ENCODE results near the gene STAC3. TPM values are rescaled to one million over a fixed set of nuclear protein-coding genes. Genes with fewer than 3 reads are reported as not detected.

Gene STAC3
- total and polyA plus RNA-seq, 9 donors = 0.66 to 2.9 (median 1.8) TPM

DNA sequence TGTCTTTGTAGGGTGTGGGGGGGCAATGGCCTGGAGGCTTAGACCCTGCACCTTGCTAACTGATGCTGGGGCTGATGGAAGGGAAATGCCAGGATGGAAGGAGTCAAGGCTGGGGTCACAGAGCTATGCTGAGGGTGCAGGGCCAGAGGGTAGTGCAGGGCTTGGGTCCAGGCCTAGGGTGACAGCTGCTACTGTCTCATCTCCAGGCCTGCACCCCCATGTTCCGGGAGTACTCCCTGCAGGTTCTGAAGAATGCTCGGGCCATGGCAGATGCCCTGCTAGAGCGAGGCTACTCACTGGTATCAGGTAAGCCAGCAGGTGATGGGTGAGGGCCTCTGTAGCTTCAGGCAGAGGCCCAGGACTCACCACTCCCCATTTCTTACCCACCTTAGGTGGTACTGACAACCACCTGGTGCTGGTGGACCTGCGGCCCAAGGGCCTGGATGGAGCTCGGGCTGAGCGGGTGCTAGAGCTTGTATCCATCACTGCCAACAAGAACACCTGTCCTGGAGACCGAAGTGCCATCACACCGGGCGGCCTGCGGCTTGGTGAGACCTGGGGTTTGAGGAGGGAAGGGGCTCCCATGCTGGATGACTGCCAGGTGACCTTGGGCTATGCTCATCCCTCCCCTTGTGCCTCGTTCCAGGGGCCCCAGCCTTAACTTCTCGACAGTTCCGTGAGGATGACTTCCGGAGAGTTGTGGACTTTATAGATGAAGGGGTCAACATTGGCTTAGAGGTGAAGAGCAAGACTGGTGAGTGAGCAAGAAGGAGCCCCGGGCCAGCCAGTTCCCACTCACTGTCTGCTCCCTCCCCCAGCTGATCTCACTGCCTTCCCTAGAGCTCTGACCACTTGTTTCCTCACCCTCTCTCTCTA lies 17.4 kb downstream of the STAC3 start:
- H3K4me3 ChIP-seq = no peak overlapping the region

DNA sequence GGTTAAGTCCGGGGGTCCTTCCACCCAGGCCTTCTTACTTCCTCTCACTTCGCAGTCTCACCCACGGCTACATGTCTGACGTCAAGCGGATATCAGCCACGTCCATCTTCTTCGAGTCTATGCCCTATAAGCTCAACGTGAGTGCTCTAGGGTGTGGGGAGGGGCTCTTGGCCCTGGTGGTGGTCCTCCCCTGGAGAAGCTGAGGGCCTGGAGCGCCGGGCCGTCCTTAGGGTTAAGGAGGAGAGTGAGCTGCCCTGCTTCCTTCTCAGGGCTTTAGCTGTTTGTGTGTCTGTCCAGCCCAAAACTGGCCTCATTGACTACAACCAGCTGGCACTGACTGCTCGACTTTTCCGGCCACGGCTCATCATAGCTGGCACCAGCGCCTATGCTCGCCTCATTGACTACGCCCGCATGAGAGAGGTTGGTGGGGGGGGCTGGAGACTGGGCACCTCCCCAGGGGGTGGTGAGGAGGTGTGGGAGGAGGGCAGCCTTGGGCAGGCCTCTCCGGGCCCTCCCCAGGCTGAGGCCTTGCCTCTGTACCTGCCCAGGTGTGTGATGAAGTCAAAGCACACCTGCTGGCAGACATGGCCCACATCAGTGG lies 18.7 kb downstream of the STAC3 start:
- intact Hi-C loops (cut with DNase I) = no loop called here
- Histone ChIP-seq H3K36me3 (no peaks in the 10 kb centered on the region), H3K4me3 (no peak overlapping the region), H3K9me3 (no peaks in the 10 kb centered on the region), H3K4me1 (ENCODE audit: insufficient read depth) (peaks cover 7% of the 10 kb centered on the region), H3K27ac (no peak overlapping the region), H3K27me3 (no peaks in the 10 kb centered on the region)
- no peak for DNase-seq
- TF ChIP-seq POLR2A (IDR thresholded peaks at IDR 0.05) = no peak
- TF ChIP-seq EP300 (IDR thresholded peaks at IDR 0.05) = no peak
- TF ChIP-seq, protein P1, sequence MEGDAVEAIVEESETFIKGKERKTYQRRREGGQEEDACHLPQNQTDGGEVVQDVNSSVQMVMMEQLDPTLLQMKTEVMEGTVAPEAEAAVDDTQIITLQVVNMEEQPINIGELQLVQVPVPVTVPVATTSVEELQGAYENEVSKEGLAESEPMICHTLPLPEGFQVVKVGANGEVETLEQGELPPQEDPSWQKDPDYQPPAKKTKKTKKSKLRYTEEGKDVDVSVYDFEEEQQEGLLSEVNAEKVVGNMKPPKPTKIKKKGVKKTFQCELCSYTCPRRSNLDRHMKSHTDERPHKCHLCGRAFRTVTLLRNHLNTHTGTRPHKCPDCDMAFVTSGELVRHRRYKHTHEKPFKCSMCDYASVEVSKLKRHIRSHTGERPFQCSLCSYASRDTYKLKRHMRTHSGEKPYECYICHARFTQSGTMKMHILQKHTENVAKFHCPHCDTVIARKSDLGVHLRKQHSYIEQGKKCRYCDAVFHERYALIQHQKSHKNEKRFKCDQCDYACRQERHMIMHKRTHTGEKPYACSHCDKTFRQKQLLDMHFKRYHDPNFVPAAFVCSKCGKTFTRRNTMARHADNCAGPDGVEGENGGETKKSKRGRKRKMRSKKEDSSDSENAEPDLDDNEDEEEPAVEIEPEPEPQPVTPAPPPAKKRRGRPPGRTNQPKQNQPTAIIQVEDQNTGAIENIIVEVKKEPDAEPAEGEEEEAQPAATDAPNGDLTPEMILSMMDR (IDR thresholded peaks at IDR 0.05) = no peak
- WGBS, 3 donors = 85 to 88% (median 87%) methylated on average over 19 of the region's 19 CpGs

More for the DNA sequence above, 17.4 kb downstream of the STAC3 start:
- H3K27ac ChIP-seq = no peak overlapping the region
- DNase-seq = peak in 3 of 5 donors; percentile 20 to 41 (median 34)
- intact Hi-C loops (cut with DNase I) = no loop called here
- H3K27me3 ChIP-seq = no peaks in the 10 kb centered on the region
- H3K9me3 ChIP-seq = no peaks in the 10 kb centered on the region
- H3K4me1 ChIP-seq (ENCODE audit: insufficient read depth) = peaks cover 11% of the 10 kb centered on the region
- no peak for TF ChIP-seq EP300 (IDR thresholded peaks at IDR 0.05)
- WGBS, 3 donors = 76 to 82% (median 77%) methylated on average over 15 of the region's 15 CpGs
- H3K36me3 ChIP-seq = no peaks in the 10 kb centered on the region

DNA sequence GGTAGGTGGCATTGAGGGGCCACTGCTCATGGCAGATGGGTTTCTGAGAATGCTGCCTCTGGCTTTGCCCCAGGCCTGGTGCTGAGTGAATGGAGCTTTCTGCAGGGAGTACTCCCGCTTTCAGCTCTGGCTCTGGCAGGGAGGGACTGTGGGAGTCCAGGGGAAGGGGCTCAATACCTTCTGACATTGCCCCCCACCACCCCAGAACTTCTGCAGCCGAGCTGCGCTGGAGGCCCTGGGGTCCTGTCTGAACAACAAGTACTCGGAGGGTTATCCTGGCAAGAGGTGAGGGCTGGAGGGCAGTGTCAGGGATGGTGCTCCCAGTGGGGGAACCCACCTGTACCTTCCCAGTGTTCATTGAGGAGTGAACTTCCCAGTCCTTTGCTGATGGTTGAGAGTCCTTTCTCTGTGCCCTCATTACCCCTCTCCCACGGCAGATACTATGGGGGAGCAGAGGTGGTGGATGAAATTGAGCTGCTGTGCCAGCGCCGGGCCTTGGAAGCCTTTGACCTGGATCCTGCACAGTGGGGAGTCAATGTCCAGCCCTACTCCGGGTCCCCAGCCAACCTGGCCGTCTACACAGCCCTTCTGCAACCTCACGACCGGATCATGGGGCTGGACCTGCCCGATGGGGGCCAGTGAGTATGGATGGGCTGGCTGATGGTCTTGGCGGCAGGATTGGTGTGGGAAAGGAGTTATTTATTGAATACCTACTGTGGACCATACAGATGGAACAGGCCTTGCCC lies 19.5 kb downstream of the STAC3 start:
- no peak overlapping the region for H3K27ac ChIP-seq
- peaks cover 7% of the 10 kb centered on the region for H3K4me1 ChIP-seq (ENCODE audit: insufficient read depth)
- no peaks in the 10 kb centered on the region for H3K36me3 ChIP-seq
- H3K9me3 ChIP-seq = no peaks in the 10 kb centered on the region
- no peak for DNase-seq
- H3K27me3 ChIP-seq = no peaks in the 10 kb centered on the region
- TF ChIP-seq EP300 (IDR thresholded peaks at IDR 0.05) = no peak
- TF ChIP-seq, protein P1 (IDR thresholded peaks at IDR 0.05) = no peak
- TF ChIP-seq POLR2A (IDR thresholded peaks at IDR 0.05) = no peak
- intact Hi-C loops (cut with DNase I) = no loop called here
- 86 to 90% (median 88%) methylated on average over 13 of the region's 13 CpGs for WGBS, 3 donors
- H3K4me3 ChIP-seq = no peak overlapping the region

DNA sequence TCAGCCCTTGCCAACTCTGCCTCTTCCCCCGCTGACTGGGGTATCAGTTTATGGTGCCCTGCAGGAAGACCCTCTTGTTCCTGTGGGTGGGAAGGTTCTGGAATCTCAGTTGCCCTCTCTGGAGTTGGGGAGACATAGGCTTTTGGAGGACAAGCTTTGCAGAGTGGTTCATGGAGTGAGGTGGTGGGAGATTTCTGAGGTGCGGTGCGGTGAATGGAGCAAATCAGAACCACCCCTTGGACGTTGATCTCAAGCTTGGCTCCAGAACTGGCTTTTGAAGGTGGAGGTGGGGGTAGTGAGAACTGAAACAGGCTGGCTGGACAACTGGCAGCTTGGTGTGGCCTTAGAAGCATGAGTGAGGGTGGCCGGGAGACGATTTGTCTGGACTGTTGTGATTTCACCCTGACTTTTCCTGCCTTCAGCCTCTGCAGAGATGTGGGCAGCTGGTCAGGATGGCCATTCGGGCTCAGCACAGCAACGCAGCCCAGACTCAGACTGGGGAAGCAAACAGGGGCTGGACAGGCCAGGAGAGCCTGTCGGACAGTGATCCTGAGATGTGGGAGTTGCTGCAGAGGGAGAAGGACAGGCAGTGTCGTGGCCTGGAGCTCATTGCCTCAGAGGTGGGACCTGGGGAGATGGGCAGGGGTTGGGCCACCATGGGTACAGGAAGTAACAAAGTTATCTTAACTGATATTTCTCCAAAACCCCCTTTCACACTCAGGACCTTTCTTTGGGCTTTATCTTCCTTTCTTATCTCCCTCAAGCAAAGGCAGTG lies 20.4 kb downstream of the STAC3 start:
- DNase-seq = no peak
- no peaks in the 10 kb centered on the region for H3K9me3 ChIP-seq
- peaks cover 7% of the 10 kb centered on the region for H3K4me1 ChIP-seq (ENCODE audit: insufficient read depth)

More for the DNA sequence above, 20.4 kb downstream of the STAC3 start:
- intact Hi-C loops (cut with DNase I) = no loop called here
- peak overlapping the region; percentile 66 for H3K4me3 ChIP-seq
- WGBS, 3 donors = 29 to 38% (median 33%) methylated on average over 10 of the region's 10 CpGs
- H3K36me3 ChIP-seq = no peaks in the 10 kb centered on the region
- TF ChIP-seq, protein P1 (IDR thresholded peaks at IDR 0.05) = no peak
- TF ChIP-seq EP300 (IDR thresholded peaks at IDR 0.05) = no peak
- no peak for TF ChIP-seq POLR2A (IDR thresholded peaks at IDR 0.05)
- no peak overlapping the region for H3K27ac ChIP-seq
- H3K27me3 ChIP-seq = no peaks in the 10 kb centered on the region
